Bronchial epithelial cell (primary cell): Measurements from ENCODE around the gene PLA2G2C. TPM values are rescaled to one million over a fixed set of nuclear protein-coding genes. Genes with fewer than 3 reads are reported as not detected.

Experiments
- DNase-seq: peaks from one replicate; pipeline ENCODE4 v3.0.0-alpha.2; 2010; ENCODE audit warnings: low read depth
- FAIRE-seq: peaks from 2 replicates; lab custom pipeline; 2011; peaks lifted over from hg19 to GRCh38; lab: Jason Lieb, UNC
- H3K27me3 ChIP-seq: 2 replicates; pipeline ENCODE4 v1.5.1; 2011; ENCODE audit warnings: low read length; ENCODE audit not compliant: control insufficient read depth, insufficient read depth
- H3K36me3 ChIP-seq: 2 replicates; pipeline ENCODE4 v1.5.1; 2011; ENCODE audit warnings: low read length; ENCODE audit not compliant: control insufficient read depth, insufficient read depth
- H3K4me3 ChIP-seq: 2 replicates; pipeline ENCODE4 v1.5.1; 2011; ENCODE audit warnings: mild to moderate bottlenecking, low read depth, low read length, control low read depth
- total RNA-seq: library from RNA; depleted of rRNA; stranded (reverse); fragments of >200 nt; gene quantifications from 2 replicates; pipeline ENCODE4 v1.2.1, GENCODE V29; 2014
- TF ChIP-seq, protein P1 (sequence below): IDR thresholded peaks from 2 replicates; pipeline ENCODE4 v1.5.1; 2011; ENCODE audit warnings: mild to moderate bottlenecking, moderate library complexity, low read length, control low read depth, inconsistent platforms; ENCODE audit not compliant: insufficient read depth, severe bottlenecking

Gene PLA2G2C
- total RNA-seq, 1 donor from 2014 or later: not detected

DNA sequence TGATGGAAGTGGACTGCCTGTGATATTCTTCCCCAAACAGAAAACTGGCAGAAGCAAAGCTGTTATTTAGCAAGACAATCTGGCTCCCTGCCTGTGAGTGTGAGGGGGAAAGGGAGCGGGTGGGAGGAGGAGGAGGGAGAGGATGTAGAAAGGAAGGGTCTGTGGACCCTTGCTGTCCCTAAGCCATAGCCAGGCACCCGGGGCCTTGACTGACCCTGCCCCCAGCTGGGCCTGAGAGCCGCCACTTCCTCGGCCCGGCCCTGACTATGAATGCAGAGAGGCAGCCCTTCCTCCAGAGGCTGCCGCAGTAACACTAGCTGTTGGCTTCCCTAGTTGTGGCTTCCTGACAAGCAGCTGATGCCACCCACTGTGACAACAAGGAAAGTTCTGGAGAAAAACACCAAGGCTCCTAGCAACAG, 33.3 kb downstream of the PLA2G2C start:
- Histone ChIP-seq H3K36me3 (no peaks in the 10 kb centered on the region), H3K27me3 (no peaks in the 10 kb centered on the region), H3K4me3 (no peak overlapping the region)
- TF ChIP-seq, protein P1, sequence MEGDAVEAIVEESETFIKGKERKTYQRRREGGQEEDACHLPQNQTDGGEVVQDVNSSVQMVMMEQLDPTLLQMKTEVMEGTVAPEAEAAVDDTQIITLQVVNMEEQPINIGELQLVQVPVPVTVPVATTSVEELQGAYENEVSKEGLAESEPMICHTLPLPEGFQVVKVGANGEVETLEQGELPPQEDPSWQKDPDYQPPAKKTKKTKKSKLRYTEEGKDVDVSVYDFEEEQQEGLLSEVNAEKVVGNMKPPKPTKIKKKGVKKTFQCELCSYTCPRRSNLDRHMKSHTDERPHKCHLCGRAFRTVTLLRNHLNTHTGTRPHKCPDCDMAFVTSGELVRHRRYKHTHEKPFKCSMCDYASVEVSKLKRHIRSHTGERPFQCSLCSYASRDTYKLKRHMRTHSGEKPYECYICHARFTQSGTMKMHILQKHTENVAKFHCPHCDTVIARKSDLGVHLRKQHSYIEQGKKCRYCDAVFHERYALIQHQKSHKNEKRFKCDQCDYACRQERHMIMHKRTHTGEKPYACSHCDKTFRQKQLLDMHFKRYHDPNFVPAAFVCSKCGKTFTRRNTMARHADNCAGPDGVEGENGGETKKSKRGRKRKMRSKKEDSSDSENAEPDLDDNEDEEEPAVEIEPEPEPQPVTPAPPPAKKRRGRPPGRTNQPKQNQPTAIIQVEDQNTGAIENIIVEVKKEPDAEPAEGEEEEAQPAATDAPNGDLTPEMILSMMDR: no peak
- no peak for FAIRE-seq
- no peak for DNase-seq

DNA sequence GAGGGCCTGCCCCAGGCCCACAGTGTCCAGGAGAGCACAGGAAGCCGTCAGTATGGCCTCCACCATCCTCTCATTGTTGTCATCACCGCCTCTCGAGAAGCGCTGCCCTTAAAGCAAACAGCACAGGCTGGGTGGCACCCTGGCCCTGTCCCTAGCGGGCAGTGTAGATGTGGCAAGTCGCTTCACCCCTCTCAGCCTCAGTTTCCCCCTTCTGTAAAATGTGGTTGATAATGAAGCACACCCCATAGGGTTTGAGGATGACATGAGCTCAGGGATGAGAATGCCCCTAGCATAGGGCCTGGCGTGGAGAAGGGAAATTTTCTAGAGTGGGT, 33.8 kb downstream of the PLA2G2C start:
- TF ChIP-seq, protein P1: no peak
- no peak for DNase-seq
- Histone ChIP-seq H3K4me3 (no peak overlapping the region), H3K36me3 (no peaks in the 10 kb centered on the region), H3K27me3 (no peaks in the 10 kb centered on the region)
- no peak for FAIRE-seq

DNA sequence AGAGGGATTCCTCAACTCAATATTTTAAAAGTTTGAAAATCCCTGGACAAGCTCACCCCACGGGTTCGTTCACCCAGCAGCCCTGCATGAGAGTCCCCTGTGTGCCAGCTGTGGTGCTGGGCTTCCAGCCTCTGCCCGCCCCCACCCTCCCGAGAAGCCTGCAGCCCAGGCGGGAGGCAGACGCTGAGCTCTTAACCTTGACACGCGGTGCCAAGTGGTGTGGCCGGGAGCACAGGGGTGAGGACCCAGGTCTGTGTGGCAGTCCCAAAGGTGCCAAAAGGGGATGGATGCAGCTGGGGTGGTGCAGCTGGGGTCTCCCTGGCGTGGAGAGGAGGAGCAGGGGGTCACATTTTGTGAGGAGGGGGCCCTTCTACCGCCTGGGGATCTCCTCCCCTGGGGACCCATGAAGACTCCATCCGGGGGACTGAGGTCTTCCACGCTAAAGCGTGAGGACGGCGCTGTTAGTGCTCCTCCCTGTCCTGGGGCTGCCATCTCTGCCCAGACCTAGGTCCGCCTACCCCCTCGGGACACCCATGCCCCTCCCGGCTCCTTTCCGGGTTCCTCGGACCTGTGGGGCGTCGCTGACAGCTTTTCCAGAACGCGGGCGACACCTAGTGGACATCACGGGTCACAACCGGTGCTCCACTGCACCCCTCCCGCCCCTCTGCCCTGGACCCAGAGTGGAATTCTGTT, 34.3 kb downstream of the PLA2G2C start:
- FAIRE-seq (no peak), DNase-seq (peak; percentile 25)
- TF ChIP-seq, protein P1: peak; percentile 95
- H3K4me3 ChIP-seq: peak overlapping the region; percentile 8
- H3K27me3 ChIP-seq: no peaks in the 10 kb centered on the region
- H3K36me3 ChIP-seq: no peaks in the 10 kb centered on the region

DNA sequence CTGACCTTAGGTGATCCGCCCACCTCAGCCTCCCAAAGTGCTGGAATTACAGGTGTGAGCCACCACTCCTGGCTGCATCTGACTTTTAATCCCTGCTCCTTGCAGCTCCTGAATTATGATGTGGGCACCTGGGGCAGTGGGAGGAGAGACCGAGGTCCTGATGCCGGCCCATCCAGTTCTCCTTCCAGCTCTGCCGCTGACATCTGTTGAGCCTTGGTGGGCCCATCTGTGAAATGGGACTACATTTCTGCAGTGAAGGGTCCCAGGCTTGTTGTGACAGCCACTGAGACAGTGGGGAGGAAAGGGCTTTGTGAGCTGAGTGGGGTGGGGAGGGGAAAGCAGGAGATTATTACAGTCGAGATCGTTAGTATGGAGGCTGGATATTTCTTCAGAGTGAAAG, 35.3 kb downstream of the PLA2G2C start:
- no peak for FAIRE-seq

DNA sequence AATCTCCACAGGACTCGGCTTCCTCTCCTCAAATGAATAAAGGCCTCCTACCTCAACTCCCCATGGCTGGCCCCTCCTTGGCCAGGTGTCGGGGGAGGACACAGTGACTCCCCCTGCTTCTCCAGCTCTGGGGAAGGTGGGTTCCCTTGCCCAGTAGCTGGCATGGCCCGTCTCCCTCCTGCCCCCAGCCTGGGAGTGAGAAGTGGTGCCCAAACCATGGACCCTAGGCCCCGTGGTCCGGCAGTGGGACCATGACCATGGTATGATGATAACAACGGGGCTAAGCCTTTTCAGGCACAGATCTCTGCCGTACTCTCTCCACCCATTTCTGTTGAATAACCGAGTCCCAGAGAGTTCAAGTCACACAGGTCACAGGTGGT, 36.0 kb downstream of the PLA2G2C start:
- no peak for FAIRE-seq

More for the DNA sequence above, 35.3 kb downstream of the PLA2G2C start:
- no peaks in the 10 kb centered on the region for H3K27me3 ChIP-seq
- no peak overlapping the region for H3K4me3 ChIP-seq
- no peaks in the 10 kb centered on the region for H3K36me3 ChIP-seq
- no peak for DNase-seq
- TF ChIP-seq, protein P1: no peak

More for the DNA sequence above, 36.0 kb downstream of the PLA2G2C start:
- Histone ChIP-seq H3K27me3 (no peaks in the 10 kb centered on the region), H3K36me3 (no peaks in the 10 kb centered on the region), H3K4me3 (no peak overlapping the region)
- DNase-seq: no peak
- TF ChIP-seq, protein P1: no peak
